ENCODE measurements around the gene TBC1D22A.

DNA sequence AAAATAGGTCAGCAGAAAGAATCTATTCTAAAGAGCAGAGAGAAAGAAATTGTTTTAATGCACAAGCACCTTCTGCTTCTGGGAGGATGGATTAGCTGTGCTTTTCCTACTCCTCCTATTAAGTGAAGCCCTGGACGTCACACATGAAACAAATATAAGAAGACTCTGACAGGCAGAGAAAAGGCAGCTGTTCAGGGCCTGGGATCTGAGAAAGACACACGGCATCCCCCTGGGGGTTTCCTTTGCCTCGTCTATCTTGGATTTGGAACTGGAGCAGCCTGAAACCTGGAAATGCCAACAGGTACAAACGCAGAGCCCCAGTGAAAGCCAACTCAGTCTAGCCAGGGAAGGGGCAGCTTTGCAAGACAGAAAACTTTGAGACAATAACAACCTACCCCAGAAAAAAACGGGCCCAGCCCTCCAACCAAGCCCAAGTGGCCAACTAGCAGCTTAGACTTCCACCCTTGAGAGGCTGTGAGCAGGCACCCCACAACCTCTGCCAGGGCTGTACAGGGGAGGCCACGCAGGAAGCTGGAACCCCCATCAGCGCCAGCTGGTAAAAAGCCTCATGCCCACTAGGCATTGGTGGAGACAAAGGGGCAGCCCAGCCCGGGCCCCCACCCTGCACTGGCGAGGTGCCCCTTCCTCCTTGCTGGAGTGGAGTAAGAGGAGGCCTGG lies 31.7 kb upstream of the TBC1D22A start:
- TF ChIP-seq POLR2A (IDR thresholded peaks at IDR 0.05; ENCODE audit: low read length): no peak
- TF ChIP-seq GATA1 (IDR thresholded peaks at IDR 0.05; ENCODE audit: low read depth, low read length): no peak
